Measurements from ENCODE around the gene HSPA12B. TPM values are rescaled to one million over a fixed set of nuclear protein-coding genes. Genes with fewer than 3 reads are reported as not detected.

HSPA12B gene
- total and polyA plus RNA-seq, 2 of the 8 experiments (the other 6 are each of a cell fraction or from before 2014, with no cell fraction given) = 2.2 to 4.3 TPM

DNA sequence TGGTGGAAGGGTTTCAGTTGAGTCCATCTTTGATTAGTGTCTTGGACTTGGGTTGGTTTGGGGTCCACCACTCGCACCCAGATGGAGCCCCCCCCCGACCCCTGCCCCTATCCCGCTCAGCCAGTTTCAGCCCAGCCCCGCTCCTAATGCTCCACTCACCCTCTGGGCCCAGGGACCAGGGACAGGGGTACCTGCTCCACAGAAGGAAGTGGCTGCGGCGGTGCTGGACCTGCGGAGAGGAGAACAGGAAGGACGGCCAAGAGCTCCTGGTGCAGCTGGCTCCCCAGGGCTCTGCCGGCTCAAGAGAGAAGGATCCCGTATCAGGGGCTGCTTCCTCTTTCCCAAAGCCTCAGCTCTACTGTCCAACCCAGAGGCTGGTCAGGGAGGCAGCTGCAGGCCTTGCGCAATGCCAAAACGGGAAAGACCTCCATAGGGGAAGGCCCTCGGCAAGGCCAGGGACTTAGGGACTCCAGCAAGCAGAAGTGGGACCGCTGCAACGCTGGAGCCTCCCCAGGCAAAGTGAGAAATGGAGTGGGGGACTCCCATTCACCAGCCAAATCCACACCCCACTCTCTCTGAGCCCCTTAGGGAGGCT, 20.1 kb upstream of the HSPA12B start, which contains the start of gene SIGLEC1:
Gene SIGLEC1, minus strand, starts transcription at position 322 of the 595 bp plus-strand sequence. CDS start 5,472 bp downstream, outside the sequence.
- H3K36me3 ChIP-seq (ENCODE audit: control insufficient read depth in 2 of 4, insufficient read depth in 4 of 4, low read length in 3 of 4) = no peaks in the 10 kb centered on the region
- no peak within 1 kb of the TSS for H3K27ac ChIP-seq (ENCODE audit: low read depth, low read length)
- no peak for DNase-seq (ENCODE audit: low read depth in 1 of 2, low spot score in 2 of 2)
- H3K56ac ChIP-seq (replicated peaks; ENCODE audit: insufficient read length, low read depth, low read length) = no peak within 1 kb of the TSS
- no peak within 1 kb of the TSS for H4K91ac ChIP-seq (replicated peaks; ENCODE audit: insufficient read length, low read length)
- no peak within 1 kb of the TSS for H2AK5ac ChIP-seq (ENCODE audit: low read depth, low read length)
- ChIA-PET POLR2A (ENCODE audit: partially characterized antibody) (no interaction called here), CTCF (ENCODE audit: partially characterized antibody) (interaction anchor here (0.7 to 42.0 kb wide), 6 partner anchors 11 to 56 kb away, joined by 3 to 1432 read pairs (median 12); partner anchors contain the start of genes ADAM33 and HSPA12B)
- no peak within 1 kb of the TSS for H3K18ac ChIP-seq (ENCODE audit: extremely low read depth, low read length)
- H3K79me1 ChIP-seq (ENCODE audit: low read depth, low read length) = no peaks in the 10 kb centered on the region
- no peaks in the 10 kb centered on the region for H3K27me3 ChIP-seq (replicated peaks in 1 of 4; ENCODE audit: control insufficient read depth in 3 of 4, extremely low read depth in 1 of 4, insufficient read depth in 3 of 4, low read length in 3 of 4)
- FAIRE-seq = no peak
- 0 out of 2 replicates have a peak within 1 kb of the TSS, but pooled peaks have one; percentile 12 for H2BK15ac ChIP-seq (ENCODE audit: low read length)
- WGBS, 2 experiments (ENCODE audit: extremely low coverage in 1 of 2, insufficient coverage in 1 of 2, insufficient read length in 1 of 2, insufficient replicate concordance in 2 of 2, low coverage in 1 of 2, low lambda C conversion rate in 2 of 2, missing lambda C conversion rate in 1 of 2) = 84% methylated on average over 11 of the region's 15 CpGs; no CpG with 5 or more reads in 1 of the 2 experiments
- H3K4me1 ChIP-seq (replicated peaks in 1 of 4; ENCODE audit: control insufficient read depth in 3 of 4, insufficient read depth in 4 of 4, low read length in 3 of 4) = no peaks in the 10 kb centered on the region
- no peak within 1 kb of the TSS for H3K4ac ChIP-seq (replicated peaks; ENCODE audit: insufficient read length, low read depth, low read length)
- H3K9ac ChIP-seq (replicated peaks in 1 of 4; ENCODE audit: extremely low read depth in 1 of 4, low read depth in 3 of 4, low read length in 3 of 4) = no peak within 1 kb of the TSS
- H2AFZ ChIP-seq (ENCODE audit: low read length) = no peak within 1 kb of the TSS
- H3K14ac ChIP-seq (ENCODE audit: insufficient read length) = no peak within 1 kb of the TSS
- no peak within 1 kb of the TSS for H4K5ac ChIP-seq (ENCODE audit: insufficient read length, low read depth, low read length)
- no peak within 1 kb of the TSS for H2BK12ac ChIP-seq (ENCODE audit: low read depth, low read length)
- no peak within 1 kb of the TSS for H3K4me3 ChIP-seq (ENCODE audit: extremely low read depth in 1 of 4, insufficient read depth in 2 of 4, low read depth in 3 of 4, low read length in 4 of 4)
- TF ChIP-seq KDM4A (IDR thresholded peaks at IDR 0.05; ENCODE audit: low read depth, low read length, severe bottlenecking) (no peak), CEBPB (IDR thresholded peaks at IDR 0.05; ENCODE audit: low read depth, low read length) (0 out of 2 replicates have a peak, but pooled peaks have one; percentile 15)
- no peak within 1 kb of the TSS for H3K4me2 ChIP-seq (ENCODE audit: insufficient read depth in 1 of 2, low read depth in 2 of 2, low read length in 2 of 2)
- H2BK5ac ChIP-seq (ENCODE audit: low read depth, low read length) = no peak within 1 kb of the TSS
- no peaks in the 10 kb centered on the region for H3K79me2 ChIP-seq (ENCODE audit: control insufficient read depth in 1 of 2, insufficient read depth in 2 of 2, low read length in 2 of 2)
- no peak within 1 kb of the TSS for H3K23ac ChIP-seq (ENCODE audit: insufficient read length)
- H4K20me1 ChIP-seq (replicated peaks in 1 of 2; ENCODE audit: control insufficient read depth in 1 of 2, insufficient read depth in 2 of 2, low read length in 2 of 2) = no peaks in the 10 kb centered on the region
- no peak within 1 kb of the TSS for H2BK120ac ChIP-seq (replicated peaks; ENCODE audit: low read depth, low read length)
- peaks cover 4% of the 10 kb centered on the region; the same call in 1 of the 2 replicates for H3K23me2 ChIP-seq (ENCODE audit: low read depth, low read length)
- no peak within 1 kb of the TSS for H4K8ac ChIP-seq (ENCODE audit: extremely low read depth, insufficient read depth, low read length)
- no peak within 1 kb of the TSS for H2BK20ac ChIP-seq (ENCODE audit: low read length)
- no peaks in the 10 kb centered on the region for H3K9me3 ChIP-seq (ENCODE audit: insufficient read depth in 2 of 2, low read depth in 1 of 2, low read length in 1 of 2)

Data from H1 (cell line).